Breast epithelium (tissue), 4 donors: ENCODE measurements around the gene SMIM27. TPM values are rescaled to one million over a fixed set of nuclear protein-coding genes. Genes with fewer than 3 reads are reported as not detected.

Experiments
- DNase-seq, 2 donors: peaks; one replicate each; pipeline ENCODE4 v3.0.0-alpha.2; 2019; ENCODE audit warnings: low spot score in 2 of 2
- H3K27ac ChIP-seq, 2 donors: fragments of 200-600 bp; sonication (generic) in 1 of 2; one replicate each; pipeline ENCODE4 v1.5.1; 2016 to 2019; ENCODE audit warnings: mild to moderate bottlenecking in 1 of 2
- H3K27me3 ChIP-seq, 2 donors: fragments of 200-600 bp; sonication (generic) in 1 of 2; one replicate each; pipeline versions ENCODE4 v1.5.1 to v1.6.0; 2017 to 2019; ENCODE audit warnings: control low read depth in 1 of 2, mild to moderate bottlenecking in 1 of 2
- H3K36me3 ChIP-seq: fragments of 200-600 bp; one replicate; pipeline ENCODE4 v1.5.1; 2019
- H3K4me1 ChIP-seq, 2 donors: fragments of 200-600 bp; sonication (generic); one replicate each; pipeline ENCODE4 v1.5.1; 2016 to 2019; ENCODE audit warnings: control low read depth in 1 of 2
- H3K4me3 ChIP-seq, 3 donors: fragments of 200-600 bp; sonication (generic); 1 replicate in 2 of 3; 2 replicates in 1 of 3; pipeline ENCODE4 v1.5.1; 2016 to 2019; ENCODE audit warnings: mild to moderate bottlenecking in 3 of 3, moderate library complexity in 2 of 3
- H3K9me3 ChIP-seq, 2 donors: fragments of 200-600 bp; sonication (generic) in 1 of 2; one replicate each; pipeline ENCODE4 v1.5.1; 2016 to 2019; ENCODE audit warnings: control low read depth in 1 of 2
- POLR2A ChIP-seq: fragments of 450-650 bp; IDR thresholded peaks from one replicate; pipeline ENCODE4 v1.6.1; 2016; ENCODE audit warnings: antibody characterized with exemption, mild to moderate bottlenecking, moderate library complexity
- POLR2AphosphoS5 ChIP-seq, 3 donors: sonication (generic); formaldehyde crosslinking; IDR thresholded peaks; one replicate each; pipeline ENCODE4 v1.6.1; 2017; ENCODE audit warnings: antibody characterized with exemption in 3 of 3
- intact Hi-C: fragments of 100-400 bp; cut with DNase I; formaldehyde crosslinking; loops from one replicate; pipeline ENCODE4 v1.15.1; 2023; ENCODE audit warnings: low total_unique reads
- total RNA-seq, 3 donors: library from RNA; depleted of rRNA; stranded (reverse); fragments of >200 nt; gene quantifications; one replicate each; pipeline ENCODE4 v1.1.0, GENCODE V29; 2016
- TF ChIP-seq, protein P1 (sequence below), 3 donors: fragments of 450-650 bp; IDR thresholded peaks; one replicate each; pipeline ENCODE4 v1.5.1; 2016 to 2017; ENCODE audit warnings: antibody characterized with exemption in 3 of 3, mild to moderate bottlenecking in 3 of 3, moderate library complexity in 3 of 3

The SMIM27 gene
- total RNA-seq, 3 donors from 2014 or later = 5.6 to 8.6 (median 5.6) TPM

DNA sequence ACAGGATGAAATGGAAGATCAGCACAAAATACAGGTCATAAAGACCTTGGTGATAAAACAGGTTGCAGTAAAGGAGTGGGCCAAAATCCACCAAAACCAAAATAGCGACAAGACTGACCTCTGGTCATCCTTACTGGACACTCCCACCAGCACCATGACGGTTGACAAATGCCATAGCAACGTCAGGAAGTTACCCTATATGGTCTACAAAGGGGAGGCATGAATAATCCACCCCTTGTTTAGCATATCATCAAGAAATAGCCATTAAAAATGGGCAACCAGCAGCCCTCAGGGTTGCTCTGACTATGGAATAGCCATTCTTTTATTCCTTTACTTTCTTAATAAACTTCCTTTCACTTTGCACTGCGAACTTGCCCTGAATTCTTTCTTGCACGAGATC is 26.8 kb downstream of the SMIM27 start:
- no peak for DNase-seq
- TF ChIP-seq, protein P1, sequence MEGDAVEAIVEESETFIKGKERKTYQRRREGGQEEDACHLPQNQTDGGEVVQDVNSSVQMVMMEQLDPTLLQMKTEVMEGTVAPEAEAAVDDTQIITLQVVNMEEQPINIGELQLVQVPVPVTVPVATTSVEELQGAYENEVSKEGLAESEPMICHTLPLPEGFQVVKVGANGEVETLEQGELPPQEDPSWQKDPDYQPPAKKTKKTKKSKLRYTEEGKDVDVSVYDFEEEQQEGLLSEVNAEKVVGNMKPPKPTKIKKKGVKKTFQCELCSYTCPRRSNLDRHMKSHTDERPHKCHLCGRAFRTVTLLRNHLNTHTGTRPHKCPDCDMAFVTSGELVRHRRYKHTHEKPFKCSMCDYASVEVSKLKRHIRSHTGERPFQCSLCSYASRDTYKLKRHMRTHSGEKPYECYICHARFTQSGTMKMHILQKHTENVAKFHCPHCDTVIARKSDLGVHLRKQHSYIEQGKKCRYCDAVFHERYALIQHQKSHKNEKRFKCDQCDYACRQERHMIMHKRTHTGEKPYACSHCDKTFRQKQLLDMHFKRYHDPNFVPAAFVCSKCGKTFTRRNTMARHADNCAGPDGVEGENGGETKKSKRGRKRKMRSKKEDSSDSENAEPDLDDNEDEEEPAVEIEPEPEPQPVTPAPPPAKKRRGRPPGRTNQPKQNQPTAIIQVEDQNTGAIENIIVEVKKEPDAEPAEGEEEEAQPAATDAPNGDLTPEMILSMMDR (IDR thresholded peaks at IDR 0.05) = no peak
- TF ChIP-seq POLR2A (no peak), POLR2AphosphoS5 (IDR thresholded peaks at IDR 0.05) (no peak)
- Histone ChIP-seq H3K9me3 (no peaks in the 10 kb centered on the region), H3K27me3 (no peaks in the 10 kb centered on the region), H3K27ac (no peak overlapping the region), H3K4me1 (no peaks in the 10 kb centered on the region), H3K36me3 (no peaks in the 10 kb centered on the region), H3K4me3 (peak overlapping the region in 1 of 3 donors; percentile 17)
- intact Hi-C loops = no loop called here

DNA sequence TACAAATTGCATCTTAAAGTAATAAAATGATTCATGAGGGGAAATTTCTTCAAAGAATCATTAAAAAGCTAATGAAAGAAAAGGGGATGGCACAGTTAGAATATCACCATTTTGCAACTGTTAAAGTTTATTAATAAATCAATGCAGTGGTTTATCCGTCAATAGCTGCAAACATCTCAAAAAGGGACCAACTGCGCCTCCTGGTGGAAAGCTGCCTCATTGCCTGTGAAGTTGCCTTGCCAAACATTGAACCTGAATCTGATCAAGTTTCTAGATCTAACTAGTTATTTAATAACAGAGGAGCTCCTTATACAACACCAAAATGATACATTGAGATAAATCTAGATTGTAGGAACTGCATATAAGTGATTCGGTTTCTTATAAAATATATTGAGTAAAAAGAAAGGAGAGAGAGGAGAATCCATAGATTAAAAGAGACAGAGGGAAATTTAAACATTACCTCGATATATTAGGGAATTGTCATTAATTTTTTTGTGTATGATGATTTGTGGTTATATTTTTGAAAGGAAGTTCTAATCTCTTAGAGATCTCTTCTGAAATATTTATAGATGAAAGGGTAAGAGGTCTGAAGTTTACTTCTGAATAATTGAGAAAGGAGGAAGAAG is 27.7 kb downstream of the SMIM27 start:
- Histone ChIP-seq H3K4me3 (no peak overlapping the region), H3K4me1 (no peaks in the 10 kb centered on the region), H3K9me3 (no peaks in the 10 kb centered on the region), H3K36me3 (no peaks in the 10 kb centered on the region), H3K27me3 (no peaks in the 10 kb centered on the region), H3K27ac (no peak overlapping the region)
- peak; percentile 57 to 66 for DNase-seq
- intact Hi-C loops = loop anchor here (5.0 to 10.0 kb wide), 2 partner anchors 203 to 375 kb away; no protein-coding TSS in a partner anchor
- TF ChIP-seq POLR2A = no peak
- TF ChIP-seq, protein P1 (IDR thresholded peaks at IDR 0.05) = peak; percentile 63 to 82 (median 81)
- TF ChIP-seq POLR2AphosphoS5 (IDR thresholded peaks at IDR 0.05) = no peak

DNA sequence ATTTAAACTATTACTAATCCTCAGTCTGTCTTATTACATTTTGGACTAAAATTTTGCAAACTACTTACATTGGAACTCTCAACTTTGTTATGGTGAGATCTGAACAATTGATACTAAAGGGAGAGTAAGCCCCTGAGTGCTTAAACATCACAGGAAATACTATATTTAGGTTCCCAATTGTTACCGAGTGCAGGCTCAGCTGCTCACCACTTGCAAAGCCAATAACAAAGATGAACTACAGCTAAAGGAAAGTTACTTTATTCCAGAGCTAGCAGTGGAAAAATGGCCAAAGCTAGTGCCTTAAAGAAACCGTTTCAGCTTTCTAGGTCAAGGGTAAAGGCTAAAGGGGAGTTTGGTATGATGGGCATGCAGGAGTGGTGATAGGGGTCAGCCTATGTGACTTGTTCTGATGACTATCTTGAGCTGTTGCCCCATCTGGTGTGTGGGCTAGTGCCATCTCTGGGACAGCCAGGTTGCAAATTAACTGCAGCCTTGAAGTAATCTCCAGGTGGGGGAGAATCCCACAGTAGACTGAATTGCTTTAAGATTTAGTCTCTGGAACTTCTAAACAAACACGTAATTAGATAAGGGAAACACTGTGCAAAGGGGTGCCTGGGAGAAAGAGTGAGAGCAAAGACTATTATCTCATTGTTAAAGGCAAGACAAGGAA is 28.6 kb downstream of the SMIM27 start:
- Histone ChIP-seq H3K9me3 (no peaks in the 10 kb centered on the region), H3K27ac (no peak overlapping the region), H3K27me3 (no peaks in the 10 kb centered on the region), H3K36me3 (no peaks in the 10 kb centered on the region), H3K4me1 (no peaks in the 10 kb centered on the region), H3K4me3 (no peak overlapping the region)
- TF ChIP-seq POLR2A = no peak
- TF ChIP-seq, protein P1 (IDR thresholded peaks at IDR 0.05) = no peak
- no peak for TF ChIP-seq POLR2AphosphoS5 (IDR thresholded peaks at IDR 0.05)
- no peak for DNase-seq
- intact Hi-C loops = loop anchor here (5.0 to 10.0 kb wide), 2 partner anchors 203 to 374 kb away; no protein-coding TSS in a partner anchor

DNA sequence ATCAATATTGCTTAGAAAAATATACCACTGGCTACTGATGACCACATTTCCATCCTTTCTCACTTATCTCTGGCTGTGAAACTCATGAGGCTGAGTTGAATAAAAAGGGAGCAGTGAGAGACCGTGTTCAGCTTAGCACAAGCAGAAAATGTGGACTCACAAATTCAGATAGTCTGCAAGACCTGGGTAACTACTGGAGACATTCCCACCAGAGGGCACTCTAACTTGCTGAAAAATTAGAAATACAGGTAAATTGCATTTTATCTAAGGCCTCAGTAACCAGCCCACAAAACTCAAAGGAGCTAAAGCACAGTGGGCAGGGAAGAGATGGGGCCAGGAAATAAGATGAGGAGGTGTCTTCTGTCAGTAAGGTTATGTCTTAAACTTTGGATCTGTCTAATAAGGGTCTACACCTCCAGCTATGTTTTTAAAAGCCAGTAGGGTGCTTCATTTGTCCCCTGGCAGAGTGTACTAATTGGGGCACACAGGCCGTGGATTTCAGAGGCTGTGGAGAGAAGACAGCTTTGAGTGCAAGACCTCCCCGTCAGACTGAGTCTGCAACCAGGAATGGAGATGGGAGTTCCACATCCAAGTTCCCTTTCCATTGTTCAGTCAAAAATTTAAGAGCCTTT is 29.5 kb downstream of the SMIM27 start:
- Histone ChIP-seq H3K4me1 (no peaks in the 10 kb centered on the region), H3K9me3 (no peaks in the 10 kb centered on the region), H3K4me3 (no peak overlapping the region), H3K36me3 (no peaks in the 10 kb centered on the region), H3K27ac (no peak overlapping the region), H3K27me3 (no peaks in the 10 kb centered on the region)
- no peak for DNase-seq
- no peak for TF ChIP-seq POLR2A
- TF ChIP-seq, protein P1 (IDR thresholded peaks at IDR 0.05) = peak in 2 of 3 donors; percentile 18 to 32
- intact Hi-C loops = loop anchor here (5.0 to 10.0 kb wide), 2 partner anchors 204 to 373 kb away; no protein-coding TSS in a partner anchor

DNA sequence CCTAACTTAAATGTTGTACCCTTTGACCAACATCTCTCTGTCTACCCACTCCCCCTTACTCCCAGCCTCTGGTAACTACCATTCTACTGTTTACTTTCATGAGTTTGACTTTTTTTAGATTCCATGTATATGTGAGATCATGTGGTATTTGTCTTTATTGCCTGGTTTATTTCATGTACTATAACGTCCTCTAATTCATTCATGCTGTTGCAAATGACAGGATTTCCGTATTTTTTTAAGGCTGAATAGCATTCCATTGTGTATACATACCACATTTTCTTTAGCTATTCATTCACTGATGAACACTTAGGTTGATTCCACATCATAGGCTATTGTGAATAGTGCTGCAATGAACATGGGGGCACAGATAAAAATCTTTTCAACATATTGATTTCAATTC is 32.7 kb downstream of the SMIM27 start:
- no peaks in the 10 kb centered on the region for H3K36me3 ChIP-seq
- no peaks in the 10 kb centered on the region for H3K4me1 ChIP-seq
- no peak for TF ChIP-seq POLR2A
- TF ChIP-seq POLR2AphosphoS5 (IDR thresholded peaks at IDR 0.05) = no peak
- TF ChIP-seq, protein P1 (IDR thresholded peaks at IDR 0.05) = no peak
- intact Hi-C loops = loop anchor here (5.0 to 10.0 kb wide), 2 partner anchors 207 to 370 kb away; no protein-coding TSS in a partner anchor
- no peak for DNase-seq
- no peak overlapping the region for H3K27ac ChIP-seq
- no peak overlapping the region for H3K4me3 ChIP-seq
- no peaks in the 10 kb centered on the region for H3K27me3 ChIP-seq
- H3K9me3 ChIP-seq = no peaks in the 10 kb centered on the region
